ENCODE measurements around the gene ORM1.
"Not testable (repeated sequence)": the region's sequence is repeated elsewhere in the genome, so short reads cannot be mapped to it uniquely, and the experiment has no call there.

The ORM1 gene

DNA sequence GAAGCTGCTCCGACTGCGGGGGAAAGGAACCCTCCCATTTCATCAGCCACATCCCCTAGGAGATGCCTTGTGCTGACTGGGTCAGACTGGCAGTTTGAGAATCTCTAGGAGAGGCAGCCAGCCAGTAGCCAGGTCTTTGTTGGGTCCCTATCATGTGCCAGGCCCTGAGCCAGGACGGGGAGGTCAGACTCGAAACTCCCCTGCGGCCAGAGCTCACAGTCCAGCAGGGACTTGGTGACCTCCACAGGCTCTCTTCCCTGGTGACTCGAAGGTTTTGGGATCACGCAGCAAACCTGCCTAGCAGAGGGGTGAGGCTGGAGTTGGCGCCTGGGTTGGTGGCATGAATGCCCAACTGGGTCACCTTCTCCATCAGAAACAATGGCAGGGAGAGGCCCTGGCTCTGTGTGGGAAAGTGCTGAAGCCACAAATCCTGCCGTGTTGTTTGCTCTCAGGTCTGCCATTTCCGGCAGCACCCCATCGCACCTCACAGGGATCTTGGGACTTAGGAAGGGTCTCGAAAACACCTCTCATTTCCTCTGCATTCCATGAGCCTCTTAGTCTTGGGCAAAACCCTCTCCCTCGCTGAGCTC lies 14.4 kb upstream of the ORM1 start:
- no peak for DNase-seq

DNA sequence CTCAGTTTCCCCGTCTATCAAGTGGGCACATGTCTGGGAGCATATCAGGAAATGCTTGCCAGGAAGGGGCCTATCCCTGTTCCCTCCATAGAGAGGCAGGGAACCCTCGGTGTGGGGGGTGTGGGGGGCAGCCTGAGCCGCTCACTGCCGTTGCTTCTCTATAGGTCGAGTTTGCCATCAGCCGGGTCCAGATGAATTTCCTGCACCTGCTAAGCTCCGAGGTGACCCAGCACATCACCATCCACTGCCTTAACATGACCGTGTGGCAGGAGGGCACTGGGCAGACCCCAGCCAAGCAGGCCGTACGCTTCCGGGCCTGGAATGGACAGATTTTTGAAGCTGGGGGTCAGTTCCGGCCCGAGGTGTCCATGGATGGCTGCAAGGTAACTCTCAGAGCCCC lies 13.8 kb upstream of the ORM1 start:
- DNase-seq, result no peak

DNA sequence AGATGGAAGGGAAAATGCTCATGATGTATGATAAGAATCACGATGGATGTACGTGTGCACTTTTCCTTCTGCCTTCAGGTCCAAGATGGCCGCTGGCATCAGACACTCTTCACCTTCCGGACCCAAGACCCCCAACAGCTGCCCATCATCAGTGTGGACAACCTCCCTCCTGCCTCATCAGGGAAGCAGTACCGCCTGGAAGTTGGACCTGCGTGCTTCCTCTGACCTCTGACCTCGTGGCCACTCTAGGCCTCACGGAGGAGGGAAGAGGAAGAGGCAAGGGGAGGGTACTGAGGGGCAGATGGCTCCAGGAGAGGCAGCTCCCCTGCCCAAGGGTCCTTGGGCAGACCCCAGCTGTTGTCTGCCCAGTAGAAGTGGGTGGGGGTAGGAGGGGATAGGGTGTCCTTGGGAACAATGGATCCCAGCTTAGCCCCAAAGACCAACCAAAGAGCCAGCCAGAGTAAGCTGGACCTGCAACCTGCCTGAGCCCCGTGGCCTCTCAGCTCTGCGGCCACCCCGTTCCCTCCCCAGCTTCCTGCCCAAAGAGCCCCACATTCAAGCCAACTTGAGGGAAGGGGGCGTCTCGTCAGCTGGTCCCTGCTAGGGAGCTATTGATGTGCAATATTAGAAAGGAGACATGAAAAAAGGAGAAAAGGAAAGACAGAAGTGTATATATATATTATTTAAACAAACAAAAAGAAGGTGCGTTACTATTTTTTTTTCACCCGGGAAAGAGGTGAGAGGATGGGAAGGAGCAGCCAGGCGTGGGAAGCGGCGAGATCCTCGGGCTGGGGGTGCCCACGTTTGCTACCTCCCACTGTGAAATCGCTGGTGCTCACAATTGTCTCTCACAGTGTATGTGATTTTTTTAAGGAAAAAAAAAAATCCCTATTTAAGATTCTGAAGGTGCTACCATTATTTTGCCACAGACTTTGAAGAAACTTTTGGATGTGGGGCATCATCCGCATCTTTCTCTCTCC lies 12.1 kb upstream of the ORM1 start:
- DNase-seq, result no peak

DNA sequence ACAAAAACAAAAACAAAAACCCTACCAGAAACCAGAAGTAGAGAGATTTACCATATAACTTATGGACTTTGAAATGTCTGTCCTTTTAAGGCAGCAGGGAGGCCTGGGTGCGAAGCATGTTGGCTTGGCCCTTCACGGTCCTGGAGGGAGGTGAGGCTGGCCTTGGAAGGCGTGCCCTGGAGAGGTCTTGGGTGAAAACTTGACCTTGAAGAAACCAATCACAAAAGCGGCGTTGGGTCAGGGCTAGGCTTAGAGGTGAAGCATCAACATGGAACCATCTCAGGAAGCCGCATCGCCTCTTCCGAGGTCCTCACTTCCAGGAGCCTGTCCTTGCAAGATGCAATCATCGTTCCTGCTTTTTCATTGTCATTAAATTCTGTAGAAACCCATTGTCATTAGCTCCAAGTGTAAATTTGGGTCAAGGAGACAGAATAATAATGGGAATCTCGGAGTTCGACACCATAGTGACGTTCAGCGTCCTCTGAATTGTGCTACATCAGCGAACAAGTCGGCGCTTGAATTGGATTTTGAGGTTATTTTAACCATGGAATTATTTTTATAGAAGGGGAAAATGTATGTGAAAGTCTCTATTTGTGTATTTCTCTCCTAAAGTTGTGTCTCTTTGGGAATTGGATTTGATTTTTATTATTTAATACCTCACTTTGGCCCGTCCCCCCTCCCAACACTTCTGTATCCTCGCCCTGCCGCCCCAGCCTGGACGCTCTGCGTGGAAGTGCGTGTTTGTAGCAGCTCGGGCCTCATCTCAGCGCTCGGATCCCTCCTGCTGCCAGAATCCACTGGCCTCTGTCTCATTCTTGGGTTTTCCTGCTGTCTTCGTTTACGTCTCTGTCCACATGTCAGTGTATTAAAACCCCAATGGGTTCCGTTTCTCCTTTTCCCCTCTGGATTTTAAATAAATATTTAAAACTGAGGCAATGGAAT lies 11.1 kb upstream of the ORM1 start:
- no peak for DNase-seq

DNA sequence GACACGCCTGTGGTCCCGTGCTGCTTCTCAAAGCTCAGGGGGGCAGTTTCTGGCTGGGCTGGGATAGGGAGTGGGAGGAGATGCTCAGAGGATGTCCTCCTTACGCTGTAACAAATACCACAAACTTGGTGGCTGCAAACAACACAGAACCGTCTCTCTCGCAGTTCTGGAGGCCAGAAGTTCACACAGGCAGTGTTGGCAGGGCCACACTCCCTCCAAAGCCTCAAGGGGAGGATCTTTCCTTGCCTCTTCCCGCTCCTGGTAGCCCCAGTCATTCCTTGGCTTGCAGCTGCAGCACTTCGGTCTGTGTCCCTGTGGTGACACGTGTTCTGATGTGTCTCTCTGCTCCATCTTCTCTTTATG lies 10.4 kb upstream of the ORM1 start:
- no peak for DNase-seq

DNA sequence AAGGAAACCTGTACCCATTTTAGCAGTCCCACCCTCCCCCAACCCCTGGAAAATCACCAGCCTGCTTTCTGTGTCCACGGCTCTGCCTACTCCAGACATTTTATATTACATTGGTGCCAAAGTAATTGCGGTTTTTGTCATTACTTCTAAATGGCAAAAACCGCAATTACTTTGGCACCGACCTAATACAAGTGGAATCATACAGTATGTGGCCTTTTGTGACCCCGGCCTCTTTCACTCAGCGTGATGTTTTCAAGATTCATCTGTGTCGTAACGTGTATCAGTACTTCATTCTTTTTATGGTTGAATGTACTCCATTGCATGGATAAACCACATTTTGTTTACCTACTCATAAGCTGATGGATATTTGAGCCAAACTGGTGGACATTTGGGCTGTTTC lies 9.7 kb upstream of the ORM1 start:
- no peak for DNase-seq

DNA sequence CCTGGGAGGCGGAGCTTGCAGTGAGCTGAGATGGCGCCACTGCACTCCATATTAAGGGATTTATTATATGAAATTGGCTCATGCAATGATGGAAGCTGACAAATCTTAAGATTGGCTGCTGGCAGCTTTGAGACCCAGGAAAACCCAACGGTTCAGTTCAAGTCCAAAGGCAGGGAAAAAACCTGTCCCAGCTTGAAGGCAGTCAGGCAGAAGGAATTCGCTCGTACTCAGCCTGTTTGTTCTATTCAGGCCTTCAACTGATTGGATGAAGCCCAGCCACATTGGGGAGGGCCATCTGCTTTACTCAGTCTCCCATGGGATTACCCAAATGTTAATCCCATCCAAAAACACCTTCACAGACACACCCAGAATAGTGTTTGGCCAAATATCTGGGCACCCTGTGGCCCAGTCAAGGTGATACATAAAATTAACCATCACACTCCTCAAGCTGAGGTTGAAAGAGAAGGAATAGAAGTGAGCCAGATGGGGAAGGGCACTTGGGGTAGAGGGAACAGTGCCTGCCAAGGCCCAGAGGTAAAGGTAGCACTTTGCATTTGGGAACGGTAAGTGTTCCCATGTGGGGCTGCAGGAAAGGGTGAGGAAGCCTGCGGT lies 8.5 kb upstream of the ORM1 start:
- no peak for DNase-seq

DNA sequence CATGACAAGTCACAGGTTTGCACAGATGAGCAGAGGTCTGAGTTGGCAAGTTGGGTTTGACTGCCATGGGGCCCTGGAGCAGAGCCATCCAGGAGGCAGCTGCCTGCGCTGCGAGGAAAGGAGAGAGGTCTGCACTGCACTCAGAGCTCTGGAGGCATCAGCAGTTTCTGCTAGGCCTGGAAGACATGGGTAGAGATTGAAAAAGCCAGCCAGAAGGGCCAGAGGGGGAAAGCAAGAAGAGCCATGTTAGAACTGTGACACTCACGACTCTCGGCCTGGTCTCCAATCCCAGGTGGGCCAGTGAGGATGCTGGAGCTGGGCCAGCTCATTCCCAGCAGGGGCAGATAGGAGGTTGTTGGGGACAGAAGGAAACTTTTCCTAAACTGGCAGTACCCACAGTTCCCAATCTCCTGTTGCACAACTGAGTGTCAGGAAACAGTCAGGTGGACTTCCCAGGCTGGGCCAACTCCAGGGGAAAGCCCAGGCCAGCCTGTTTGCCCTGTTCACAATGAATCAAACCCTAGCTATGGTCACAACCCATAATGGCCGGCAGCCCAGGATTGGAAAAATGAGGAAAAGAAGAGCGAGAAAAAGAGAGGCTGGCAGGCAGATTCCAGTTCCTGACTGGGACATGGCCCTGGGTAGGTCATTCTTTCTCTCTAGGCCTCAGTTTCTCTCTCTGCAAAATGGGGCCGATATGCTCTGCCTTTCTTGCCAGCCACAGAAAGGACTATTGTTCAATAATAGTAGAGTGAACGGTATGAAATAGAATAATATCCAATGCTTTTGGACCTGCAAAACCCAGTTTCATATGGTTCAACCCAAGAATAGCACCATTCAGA lies 7.8 kb upstream of the ORM1 start:
- DNase-seq, result no peak

DNA sequence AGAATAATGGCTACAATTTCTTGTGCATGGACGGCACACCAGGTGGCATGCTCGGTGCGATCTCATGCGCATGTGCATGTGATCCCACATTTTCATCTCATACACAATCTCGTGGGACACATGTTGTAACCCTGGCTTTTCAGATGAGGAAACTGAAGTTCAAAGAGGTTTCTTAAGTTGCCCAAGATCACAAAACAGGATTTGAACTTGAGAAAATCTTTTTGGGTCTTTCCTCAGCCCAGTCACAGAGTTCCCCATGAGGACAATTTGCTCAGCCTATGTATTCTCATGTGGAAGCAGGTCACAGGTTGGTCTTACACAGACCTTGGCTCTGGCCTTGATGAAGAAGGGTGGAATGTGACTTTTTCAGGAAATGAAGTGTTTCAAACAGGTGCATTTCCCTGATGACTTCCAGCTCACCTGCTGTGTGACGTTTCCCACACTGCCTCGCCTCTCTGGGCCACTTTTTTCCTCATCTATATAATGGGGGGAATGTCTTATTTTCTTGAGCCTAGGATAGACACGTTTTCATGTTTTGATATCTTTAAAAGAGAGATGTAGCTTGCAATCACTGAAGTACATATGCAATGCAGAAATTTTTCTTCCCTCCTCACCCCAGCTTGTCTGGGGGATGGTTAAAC lies 7.1 kb upstream of the ORM1 start:
- no peak for DNase-seq

DNA sequence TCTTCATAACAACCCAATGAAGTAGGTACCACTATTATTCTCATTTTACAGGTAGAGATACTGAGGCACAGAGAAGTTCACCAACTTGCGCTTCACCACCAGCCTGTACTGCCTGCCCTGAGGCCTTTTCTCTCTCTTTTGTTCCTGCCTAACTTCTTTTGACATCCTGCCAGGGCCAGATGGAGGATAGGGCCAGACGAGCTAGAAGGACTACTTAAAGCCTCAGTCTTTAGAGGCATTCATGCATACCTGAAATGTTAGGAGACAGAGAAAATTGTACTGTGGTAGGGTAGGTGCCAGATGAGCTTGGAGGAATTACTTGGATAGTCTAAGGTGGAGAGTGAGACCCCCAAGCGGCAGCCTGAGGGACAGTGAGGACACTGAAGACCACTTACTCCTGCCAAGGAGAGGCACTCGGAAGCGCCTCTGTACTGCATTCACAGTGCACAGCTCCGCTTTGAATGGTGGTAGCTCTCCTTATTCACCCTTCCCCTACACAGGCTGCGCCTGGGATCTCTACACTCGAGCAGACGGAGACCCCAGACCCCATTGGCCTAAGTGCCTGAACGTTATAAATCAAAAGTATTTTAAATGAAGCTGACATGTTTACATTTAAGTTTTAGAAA lies 6.2 kb upstream of the ORM1 start:
- DNase-seq, result no peak

DNA sequence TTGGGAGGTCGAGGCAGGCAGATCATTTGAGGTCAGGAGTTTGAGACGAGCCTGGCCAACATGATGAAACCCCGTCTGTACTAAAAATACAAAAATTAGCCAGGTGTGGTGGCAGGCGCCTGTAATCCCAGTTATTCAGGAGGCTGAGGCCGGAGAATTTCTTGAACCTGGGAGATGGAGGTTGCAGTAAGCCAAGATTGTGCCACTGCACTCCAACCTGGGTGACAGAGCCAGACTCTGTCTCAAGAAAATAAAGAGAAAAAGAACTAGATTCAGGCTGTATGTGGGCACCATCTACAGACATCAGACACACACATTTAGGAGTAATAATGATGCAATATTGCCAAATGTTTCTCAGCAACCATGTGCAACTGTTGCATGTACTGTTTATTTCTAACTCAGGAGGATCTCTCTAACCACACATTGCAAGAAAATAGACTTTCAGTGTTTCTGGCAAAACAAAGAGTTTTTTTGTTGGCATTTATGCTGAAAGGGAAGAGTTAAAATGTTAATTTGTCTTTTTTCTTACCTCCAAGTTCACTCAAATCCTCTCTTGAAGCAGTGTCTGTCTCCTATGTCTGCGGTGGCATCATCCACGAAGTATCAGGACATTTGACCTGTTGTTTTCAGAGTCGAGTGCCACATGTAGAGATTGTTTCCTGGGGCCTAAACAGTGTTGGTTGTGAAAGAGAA lies 5.1 kb upstream of the ORM1 start:
- no peak for DNase-seq

DNA sequence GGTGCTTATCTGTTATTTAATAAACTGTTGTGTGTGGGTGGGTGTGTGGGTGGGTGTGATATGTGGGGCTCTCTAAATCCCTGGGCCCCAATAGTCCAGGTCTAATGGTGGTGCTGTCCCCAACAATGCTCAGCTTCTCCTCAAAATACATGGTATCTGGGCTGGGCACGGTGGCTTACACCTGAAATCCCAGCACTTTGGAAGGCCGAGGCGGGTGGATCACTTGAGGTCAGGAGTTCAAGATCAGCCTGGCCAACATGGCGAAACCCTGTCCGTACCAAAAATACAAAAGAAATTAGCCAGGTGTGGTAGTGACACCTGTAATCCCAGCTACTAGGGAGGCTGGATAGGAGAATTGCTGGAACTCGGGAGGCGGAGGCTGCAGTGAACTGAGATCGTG lies 4.5 kb upstream of the ORM1 start:
- DNase-seq, result no peak

DNA sequence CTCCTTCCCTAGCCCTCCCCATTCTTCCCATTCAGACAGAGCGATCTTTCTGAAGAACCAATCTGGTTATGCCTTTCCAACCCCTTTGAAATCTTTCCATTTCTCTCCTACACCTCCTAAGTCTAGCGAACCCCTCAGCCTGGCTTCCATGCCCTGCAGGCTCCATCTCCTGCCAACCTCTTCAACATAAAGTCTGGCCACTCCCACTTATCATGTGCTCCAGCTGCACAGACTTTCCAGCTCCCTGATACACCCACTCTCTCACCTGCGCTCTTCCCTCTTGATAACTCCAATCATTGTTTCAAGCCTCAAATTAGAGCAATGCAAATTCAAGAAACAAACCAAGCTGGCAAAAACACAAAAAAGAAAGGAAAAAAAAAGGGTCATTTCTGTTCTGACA lies 3.8 kb upstream of the ORM1 start:
- DNase-seq, result no peak

DNA sequence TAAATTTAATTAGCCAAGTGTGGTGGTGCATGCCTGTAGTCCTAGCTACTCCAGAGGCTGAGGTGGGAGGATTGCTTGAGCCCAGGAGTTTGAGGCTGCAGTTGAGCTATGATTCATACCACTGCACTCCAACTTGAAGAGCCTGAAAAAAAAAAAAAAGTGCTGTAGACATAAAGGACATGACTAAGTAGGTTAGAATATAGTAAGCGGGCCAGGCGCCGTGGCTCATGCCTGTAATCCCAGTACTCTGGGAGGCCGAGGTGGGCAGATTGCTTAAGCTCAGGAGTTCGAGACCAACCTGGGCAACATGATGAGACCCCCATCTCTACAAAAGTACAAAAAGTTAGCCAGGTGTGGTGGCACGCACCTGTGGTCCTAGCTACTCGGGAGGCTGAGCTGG lies 2.2 kb upstream of the ORM1 start:
- not testable (repeated sequence) for DNase-seq

DNA sequence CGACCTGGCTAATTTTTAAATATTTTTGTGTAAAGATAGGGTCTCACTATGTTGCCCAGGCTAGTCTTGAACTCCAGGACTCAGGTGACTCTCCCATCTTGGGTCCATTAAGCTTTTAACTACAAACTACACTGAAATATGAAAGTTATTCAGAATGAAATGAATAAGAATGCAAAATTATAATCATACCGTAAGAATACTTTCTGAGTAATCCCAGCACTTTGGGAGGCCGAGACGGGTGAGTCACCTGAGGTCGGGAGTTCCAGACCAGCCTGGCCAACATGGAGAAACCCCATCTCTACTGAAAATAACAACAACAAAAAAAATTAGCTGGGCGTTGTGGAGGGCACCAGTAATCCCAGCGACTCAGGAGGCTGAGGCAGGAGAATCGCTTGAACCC lies 1.1 kb upstream of the ORM1 start:
- DNase-seq, result no peak

DNA sequence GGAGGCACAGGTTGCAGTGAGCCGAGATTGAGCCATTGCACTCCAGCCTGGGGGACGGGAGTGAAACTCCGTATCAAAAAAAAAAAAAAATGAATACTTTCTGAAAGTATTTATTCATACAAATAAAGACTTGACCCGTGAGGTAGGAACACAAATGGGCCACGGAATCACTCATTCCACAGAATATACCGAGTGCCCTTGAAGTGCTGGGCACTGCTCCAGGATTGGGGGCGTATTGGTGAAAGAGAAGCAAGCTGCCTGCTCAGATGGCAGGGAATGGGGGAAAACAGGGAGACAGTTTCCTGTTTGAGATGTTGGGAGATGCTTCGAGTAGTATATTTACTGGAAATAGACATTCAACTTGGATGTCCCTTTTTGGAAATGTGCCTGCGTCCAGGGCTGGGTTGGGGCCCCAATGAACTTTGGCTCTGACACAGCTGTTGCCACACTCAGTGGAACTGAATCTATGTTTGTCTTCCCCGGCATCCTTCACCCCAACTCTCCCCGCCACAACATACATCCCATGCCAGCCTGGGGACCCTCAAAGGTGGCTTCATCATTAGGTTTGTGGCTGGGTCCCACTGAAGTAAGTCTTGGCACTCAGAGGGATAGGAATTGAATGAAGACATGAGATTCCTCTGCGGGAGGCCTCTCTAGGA lies 609 bp upstream of the ORM1 start:
- DNase-seq, result not testable (repeated sequence)

DNA sequence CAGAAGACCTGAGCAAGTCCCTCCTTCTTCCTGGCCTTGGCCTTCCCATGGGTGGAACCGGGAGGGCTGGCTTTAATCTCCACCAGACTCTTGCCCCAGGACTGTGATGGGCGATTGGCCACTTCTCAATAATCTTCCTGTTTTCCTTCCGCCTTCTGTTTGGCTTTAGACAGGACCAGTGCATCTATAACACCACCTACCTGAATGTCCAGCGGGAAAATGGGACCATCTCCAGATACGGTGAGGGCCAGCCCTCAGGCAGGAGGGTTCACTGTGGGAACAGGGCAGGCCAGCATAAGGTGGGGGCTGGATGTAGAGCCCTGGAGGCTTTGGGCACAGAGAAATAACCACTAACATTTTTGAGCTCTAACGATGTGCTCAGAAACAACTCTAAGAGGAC lies 951 bp downstream of the ORM1 start:
- not testable (repeated sequence) for DNase-seq

DNA sequence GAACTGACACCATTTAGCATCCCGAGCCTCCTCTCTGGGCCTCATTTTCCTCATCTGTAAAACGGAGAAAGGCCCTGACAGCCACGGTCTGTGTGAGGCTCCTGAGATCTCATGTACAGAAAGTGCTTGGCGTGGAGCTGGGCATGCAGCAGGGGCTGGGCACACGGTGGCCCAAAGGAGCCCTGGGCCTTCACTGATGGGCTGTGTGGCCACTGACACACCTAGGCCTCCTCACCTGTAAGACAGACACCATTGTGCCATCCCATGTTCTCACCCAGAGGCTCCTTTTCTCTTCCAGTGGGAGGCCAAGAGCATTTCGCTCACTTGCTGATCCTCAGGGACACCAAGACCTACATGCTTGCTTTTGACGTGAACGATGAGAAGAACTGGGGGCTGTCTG lies 1.6 kb downstream of the ORM1 start:
- no peak for DNase-seq

DNA sequence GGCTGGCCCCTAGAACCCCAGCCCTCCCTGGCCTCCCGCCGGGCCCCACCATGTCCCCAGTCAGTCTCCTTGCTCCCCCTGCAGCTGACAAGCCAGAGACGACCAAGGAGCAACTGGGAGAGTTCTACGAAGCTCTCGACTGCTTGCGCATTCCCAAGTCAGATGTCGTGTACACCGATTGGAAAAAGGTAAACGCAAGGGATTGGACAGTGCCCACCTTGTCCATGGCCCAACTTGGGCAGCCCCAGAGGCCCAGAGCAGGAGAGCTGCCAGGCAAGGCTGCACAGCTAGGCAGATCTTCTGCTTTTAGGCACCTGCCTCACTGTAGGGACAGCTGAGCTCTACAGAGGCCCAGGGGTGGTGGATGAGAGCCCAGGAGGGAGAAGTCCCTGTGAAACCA lies 2.1 kb downstream of the ORM1 start:
- not testable (repeated sequence) for DNase-seq
